GM12801 (cell line): ENCODE data around the gene MYO1G.

Experiments used
- TF ChIP-seq, protein P1 (sequence below): IDR thresholded peaks from one replicate; pipeline ENCODE4 v1.5.1; 2011; ENCODE audit warnings: control low read depth; ENCODE audit not compliant: insufficient read length; ENCODE audit errors: extremely low read depth

MYO1G gene

DNA sequence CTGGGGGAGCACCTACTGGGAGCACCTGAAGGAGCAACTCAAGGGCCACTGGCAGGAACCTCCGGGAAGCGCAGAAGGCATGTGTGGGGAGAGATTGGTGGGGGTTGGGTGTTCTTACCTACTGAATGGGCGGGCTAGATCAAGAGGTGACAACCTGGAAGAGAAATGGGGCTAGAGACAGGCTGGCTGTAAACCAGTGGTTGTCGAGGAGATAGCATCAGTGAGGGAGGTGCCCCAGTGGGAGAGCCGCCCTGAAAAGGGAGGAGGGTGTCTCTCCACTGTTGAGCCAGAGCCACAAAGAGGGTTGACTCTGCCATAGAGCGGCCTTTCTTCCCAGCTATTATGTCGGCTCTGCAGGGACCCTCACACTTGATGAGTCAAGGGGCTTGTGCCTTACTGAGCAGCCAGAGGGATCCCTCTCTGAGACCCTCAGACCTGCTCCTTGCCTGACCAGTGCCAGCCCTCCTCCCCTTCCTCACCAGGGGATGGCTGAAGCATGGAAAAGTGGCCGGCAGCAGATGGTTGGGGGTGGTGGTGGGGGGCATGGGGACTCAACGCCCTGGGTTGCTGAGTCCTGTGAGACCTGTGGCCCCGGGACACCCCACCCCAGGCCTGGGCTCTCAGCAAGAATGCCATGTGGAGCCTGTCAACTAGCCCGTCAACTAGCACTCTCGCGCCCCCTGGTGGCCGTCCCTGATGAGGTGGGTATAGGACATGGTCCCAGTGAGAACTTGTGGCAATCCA is 57.0 kb downstream of the MYO1G start:
- TF ChIP-seq, protein P1, sequence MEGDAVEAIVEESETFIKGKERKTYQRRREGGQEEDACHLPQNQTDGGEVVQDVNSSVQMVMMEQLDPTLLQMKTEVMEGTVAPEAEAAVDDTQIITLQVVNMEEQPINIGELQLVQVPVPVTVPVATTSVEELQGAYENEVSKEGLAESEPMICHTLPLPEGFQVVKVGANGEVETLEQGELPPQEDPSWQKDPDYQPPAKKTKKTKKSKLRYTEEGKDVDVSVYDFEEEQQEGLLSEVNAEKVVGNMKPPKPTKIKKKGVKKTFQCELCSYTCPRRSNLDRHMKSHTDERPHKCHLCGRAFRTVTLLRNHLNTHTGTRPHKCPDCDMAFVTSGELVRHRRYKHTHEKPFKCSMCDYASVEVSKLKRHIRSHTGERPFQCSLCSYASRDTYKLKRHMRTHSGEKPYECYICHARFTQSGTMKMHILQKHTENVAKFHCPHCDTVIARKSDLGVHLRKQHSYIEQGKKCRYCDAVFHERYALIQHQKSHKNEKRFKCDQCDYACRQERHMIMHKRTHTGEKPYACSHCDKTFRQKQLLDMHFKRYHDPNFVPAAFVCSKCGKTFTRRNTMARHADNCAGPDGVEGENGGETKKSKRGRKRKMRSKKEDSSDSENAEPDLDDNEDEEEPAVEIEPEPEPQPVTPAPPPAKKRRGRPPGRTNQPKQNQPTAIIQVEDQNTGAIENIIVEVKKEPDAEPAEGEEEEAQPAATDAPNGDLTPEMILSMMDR = peak; percentile 2

DNA sequence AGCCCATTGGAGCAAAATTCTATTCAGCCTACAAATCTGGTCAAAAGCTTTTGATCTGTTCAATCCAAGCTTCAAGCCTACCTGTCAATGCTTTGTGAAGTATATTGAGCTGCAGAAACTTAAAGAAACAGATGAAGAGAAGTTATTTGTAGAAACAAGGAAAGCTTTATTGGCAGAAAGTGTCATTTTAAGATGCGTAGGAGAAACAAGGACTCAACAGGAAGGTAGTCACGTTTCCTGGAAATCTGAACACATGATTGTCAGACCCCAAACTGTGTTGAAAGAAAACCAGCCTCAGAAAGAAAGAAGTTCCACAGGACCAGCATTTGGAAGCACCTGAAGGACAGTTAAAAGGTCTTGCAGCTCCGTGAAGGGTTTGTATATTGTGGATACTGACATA is 58.7 kb downstream of the MYO1G start:
- TF ChIP-seq, protein P1 = no peak

DNA sequence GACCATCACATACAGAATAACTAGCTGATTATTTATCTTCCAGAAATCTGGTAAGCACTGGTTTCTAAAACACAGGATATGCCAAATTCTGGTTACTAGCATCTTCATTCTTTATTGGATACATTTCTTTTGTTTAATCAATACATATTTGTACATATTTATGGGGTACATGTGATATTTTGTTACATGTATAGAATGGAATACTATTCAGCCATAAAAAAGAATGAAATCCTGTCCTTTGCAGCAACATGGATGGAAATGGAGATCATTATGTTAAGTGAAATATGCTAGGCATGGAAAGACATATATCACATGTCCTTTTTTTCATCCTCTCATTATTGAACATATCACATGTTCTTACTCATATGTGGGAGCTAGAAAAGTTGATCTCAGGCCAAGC is 60.8 kb downstream of the MYO1G start:
- TF ChIP-seq, protein P1 = no peak

DNA sequence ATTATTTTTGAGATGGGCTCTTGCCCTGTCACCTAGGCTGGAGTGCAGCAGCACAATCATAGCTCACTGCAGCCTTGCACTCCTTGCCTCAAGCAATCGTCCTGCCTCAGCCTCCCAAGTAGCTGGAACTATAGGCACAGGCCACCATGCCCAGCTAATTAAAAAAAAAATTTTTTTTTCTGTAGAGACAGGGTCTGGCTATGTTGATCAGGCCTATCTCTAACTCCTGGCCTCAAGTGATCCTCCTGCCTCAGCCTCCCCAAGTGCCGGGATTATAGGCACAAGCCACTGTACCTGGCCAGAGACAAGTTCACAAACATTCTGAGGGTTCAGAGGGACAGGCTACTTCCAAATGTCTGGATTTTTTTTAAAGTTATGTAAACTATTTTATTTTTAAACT is 61.4 kb downstream of the MYO1G start:
- TF ChIP-seq, protein P1 = no peak

DNA sequence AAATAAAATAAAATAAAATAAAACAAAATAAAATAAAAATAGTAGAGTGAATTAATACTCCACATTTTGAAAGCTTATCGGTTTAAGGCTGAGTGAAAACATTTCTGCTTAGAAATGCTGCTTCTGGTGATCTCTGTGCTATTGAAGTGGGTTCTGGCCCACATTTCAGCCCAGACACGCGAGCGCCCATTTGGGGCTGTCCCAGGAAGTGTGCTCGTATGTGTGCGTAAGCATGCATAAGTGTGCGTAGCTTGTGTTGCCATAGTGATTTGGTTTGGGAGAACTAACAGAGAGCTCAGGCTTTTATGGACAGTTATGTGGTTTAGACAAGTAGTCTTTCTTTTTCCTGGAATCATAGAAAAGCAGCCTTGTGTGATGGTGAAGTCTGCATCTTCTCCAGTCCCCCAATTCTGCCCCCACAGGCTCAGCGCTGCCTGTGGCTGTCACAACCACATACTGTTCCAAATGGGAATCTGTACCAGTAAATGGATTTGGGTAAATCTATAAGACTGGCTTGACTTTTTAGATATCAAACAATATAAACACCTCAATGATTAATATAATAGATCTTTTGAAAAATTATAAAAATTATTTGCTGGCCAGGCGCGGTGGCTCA is 63.7 kb downstream of the MYO1G start:
- TF ChIP-seq, protein P1 = no peak

DNA sequence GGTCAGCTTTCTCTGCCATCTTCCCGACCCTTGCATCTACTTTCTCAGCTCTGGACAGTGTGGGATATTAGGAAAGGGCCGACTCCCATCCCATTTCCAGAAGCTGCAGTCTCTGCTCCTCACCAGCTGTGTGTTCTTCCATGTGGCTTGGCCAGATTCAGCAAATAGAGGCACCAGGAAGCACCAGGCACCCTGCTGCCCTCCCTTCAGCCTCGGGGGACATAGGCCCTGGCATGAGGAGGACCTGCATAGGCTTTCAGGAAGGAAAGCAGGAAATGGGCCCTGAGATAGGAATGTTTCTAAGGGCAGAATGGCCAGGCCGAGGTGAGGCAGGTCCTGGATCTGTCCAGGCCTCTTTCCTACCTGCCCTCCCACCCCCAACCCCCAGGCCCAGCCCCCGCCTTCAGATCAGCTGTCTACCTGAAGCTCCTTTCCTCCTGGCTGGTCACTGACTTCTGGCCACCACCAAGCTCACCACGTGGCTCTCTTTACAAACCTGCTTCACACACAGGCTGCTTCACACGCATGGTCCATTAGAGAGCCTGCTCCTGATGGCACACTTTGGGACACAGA is 66.0 kb downstream of the MYO1G start:
- TF ChIP-seq, protein P1 = no peak
